HAP-1 (cell line): ENCODE results near the gene ANKRD13B.
"Not testable (repeated sequence)": the region's sequence is repeated elsewhere in the genome, so short reads cannot be mapped to it uniquely, and the experiment has no call there.

Source experiments
- DNase-seq, 2 experiments: peaks; one replicate each; pipeline ENCODE4 v3.0.0-alpha.2; 2016 to 2020; ENCODE audit warnings: low spot score in 2 of 2
- H3K27me3 ChIP-seq: fragments of 250-450 bp; sonication (Bioruptor Pico); 2 replicates; pipeline ENCODE4 v1.5.1; 2020; ENCODE audit warnings: low read depth, mild to moderate bottlenecking, moderate library complexity
- H3K36me3 ChIP-seq: fragments of 250-450 bp; sonication (Bioruptor Pico); replicated peaks from 2 replicates; pipeline ENCODE4 v1.5.1; 2020; ENCODE audit warnings: mild to moderate bottlenecking
- H3K4me1 ChIP-seq: fragments of 250-450 bp; sonication (Bioruptor Pico); 2 replicates; pipeline ENCODE4 v1.5.1; 2020; ENCODE audit warnings: mild to moderate bottlenecking
- H3K4me3 ChIP-seq: fragments of 250-450 bp; sonication (Bioruptor Pico); 2 replicates; pipeline ENCODE4 v1.5.1; 2020; ENCODE audit warnings: mild to moderate bottlenecking, moderate library complexity
- H3K9me3 ChIP-seq: fragments of 250-450 bp; sonication (Bioruptor Pico); 2 replicates; pipeline ENCODE4 v1.5.1; 2020; ENCODE audit warnings: mild to moderate bottlenecking, moderate library complexity
- in situ Hi-C: fragments of 300-500 bp; cut with MboI; formaldehyde crosslinking; loops from 3 replicates; pipeline ENCODE4 v1.14.3; 2020; ENCODE audit warnings: low sequenced_read_pairs, inconsistent platforms, mixed read lengths

The ANKRD13B gene

GRCh38 chr17:29650396-29650795 is 57.5 kb downstream of the ANKRD13B start:
- no peaks in the 10 kb centered on the region for H3K27me3 ChIP-seq
- in situ Hi-C loops, result no loop called here
- no peaks in the 10 kb centered on the region; the same call in 1 of the 2 replicates for H3K36me3 ChIP-seq
- no peaks in the 10 kb centered on the region for H3K4me1 ChIP-seq
- H3K4me3 ChIP-seq, result no peak overlapping the region
- no peak for DNase-seq
- H3K9me3 ChIP-seq, result no peaks in the 10 kb centered on the region

GRCh38 chr17:29651913-29652312 is 59.0 kb downstream of the ANKRD13B start:
- DNase-seq, H3K9me3 ChIP-seq, H3K4me1 ChIP-seq, H3K36me3 ChIP-seq, in situ Hi-C loops, H3K27me3 ChIP-seq, H3K4me3 ChIP-seq: not testable (repeated sequence)

DNA sequence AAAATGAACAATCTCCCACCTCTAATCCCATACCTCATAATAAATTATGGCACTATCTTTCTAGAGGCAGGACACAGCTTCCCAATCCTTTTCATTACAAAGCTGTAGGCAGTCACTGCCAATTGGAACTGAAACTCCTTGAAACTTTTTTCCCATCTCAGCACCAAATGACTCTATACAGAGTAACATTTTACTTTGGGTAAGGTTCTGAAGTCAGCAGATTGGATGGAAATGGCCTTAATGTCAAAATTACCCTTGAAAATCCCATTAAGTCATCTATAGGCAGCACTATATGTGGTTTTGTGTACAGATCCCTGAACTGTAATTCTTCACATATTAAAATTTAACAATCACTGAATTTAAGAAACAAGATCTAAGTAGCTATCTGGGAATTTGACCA is 60.0 kb downstream of the ANKRD13B start:
- in situ Hi-C loops, result no loop called here
- no peaks in the 10 kb centered on the region for H3K9me3 ChIP-seq
- no peak for DNase-seq
- no peak overlapping the region for H3K4me3 ChIP-seq
- no peaks in the 10 kb centered on the region for H3K4me1 ChIP-seq
- no peaks in the 10 kb centered on the region for H3K27me3 ChIP-seq
- H3K36me3 ChIP-seq, result no peaks in the 10 kb centered on the region; the same call in 1 of the 2 replicates

- no peaks in the 10 kb centered on the region for H3K4me1 ChIP-seq
- no peaks in the 10 kb centered on the region for H3K27me3 ChIP-seq
- H3K36me3 ChIP-seq, result no peaks in the 10 kb centered on the region; the same call in 1 of the 2 replicates
- H3K9me3 ChIP-seq, result no peaks in the 10 kb centered on the region
- in situ Hi-C loops, result no loop called here
- H3K4me3 ChIP-seq, result no peak overlapping the region
- no peak for DNase-seq
Measured at GRCh38 chr17:29653995-29654714, 61.2 kb downstream of the ANKRD13B start.

DNA sequence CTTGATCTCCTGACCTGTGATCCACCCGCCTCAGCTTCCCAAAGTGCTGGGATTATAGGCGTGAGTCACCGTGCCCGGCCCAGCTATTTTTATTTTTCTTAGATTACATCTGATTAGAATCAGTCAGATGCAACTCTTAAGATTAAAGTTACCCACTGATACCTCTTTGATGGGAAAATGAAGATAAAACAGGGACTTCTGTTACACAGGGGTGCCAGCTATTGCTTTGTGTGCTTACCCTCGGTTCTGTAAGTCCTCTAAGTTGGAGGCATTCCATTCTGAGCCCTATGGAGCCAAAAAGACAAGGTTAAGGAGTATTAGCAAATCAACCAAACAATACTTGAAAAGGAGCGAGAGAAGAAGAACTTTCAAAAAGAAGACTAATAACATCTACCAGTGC is 62.4 kb downstream of the ANKRD13B start:
- Histone ChIP-seq H3K9me3 (no peaks in the 10 kb centered on the region), H3K4me3 (no peak overlapping the region), H3K4me1 (no peaks in the 10 kb centered on the region), H3K36me3 (no peaks in the 10 kb centered on the region; the same call in 1 of the 2 replicates), H3K27me3 (no peaks in the 10 kb centered on the region)
- no peak for DNase-seq
- in situ Hi-C loops, result no loop called here

- Histone ChIP-seq H3K36me3 (no peaks in the 10 kb centered on the region; the same call in 1 of the 2 replicates), H3K9me3 (no peaks in the 10 kb centered on the region), H3K4me3 (no peak overlapping the region), H3K4me1 (no peaks in the 10 kb centered on the region), H3K27me3 (no peaks in the 10 kb centered on the region)
- in situ Hi-C loops, result no loop called here
- no peak for DNase-seq
Measured at GRCh38 chr17:29659155-29659554, 66.2 kb downstream of the ANKRD13B start.

GRCh38 chr17:29661213-29661612 is 68.3 kb downstream of the ANKRD13B start:
- no peak overlapping the region for H3K4me3 ChIP-seq
- DNase-seq, result no peak
- no peaks in the 10 kb centered on the region for H3K27me3 ChIP-seq
- H3K36me3 ChIP-seq, result no peaks in the 10 kb centered on the region; the same call in 1 of the 2 replicates
- no peaks in the 10 kb centered on the region for H3K4me1 ChIP-seq
- H3K9me3 ChIP-seq, result no peaks in the 10 kb centered on the region
- in situ Hi-C loops, result no loop called here

GRCh38 chr17:29663155-29663554 is 70.2 kb downstream of the ANKRD13B start:
- Histone ChIP-seq H3K4me3 (no peak overlapping the region), H3K27me3 (no peaks in the 10 kb centered on the region), H3K9me3 (no peaks in the 10 kb centered on the region), H3K36me3 (peaks cover 9% of the 10 kb centered on the region; the same call in 1 of the 2 replicates), H3K4me1 (no peaks in the 10 kb centered on the region)
- DNase-seq, result no peak
- in situ Hi-C loops, result no loop called here
